H4 (cell line): ENCODE measurements around the gene COL5A1. TPM values are rescaled to one million over a fixed set of nuclear protein-coding genes. Genes with fewer than 3 reads are reported as not detected.

ENCODE experiments used
- DNase-seq: peaks from one replicate; pipeline ENCODE4 v3.0.0-alpha.2; 2015; ENCODE audit warnings: low spot score
- total RNA-seq: library from RNA; depleted of rRNA; stranded (reverse); fragments of >200 nt; shearing (Covaris generic); gene quantifications from 2 replicates; pipeline ENCODE4 v1.2.3, GENCODE V29; 2014; rRNA removed

COL5A1 gene
- total RNA-seq, 1 experiment from 2014 or later = 32.1 TPM

GRCh38 chr9:134891713-134892112 lies 250.1 kb downstream of the COL5A1 start:
- DNase-seq = no peak

- no peak for DNase-seq
Observed at GRCh38 chr9:134892221-134892620, 250.6 kb downstream of the COL5A1 start.

DNA sequence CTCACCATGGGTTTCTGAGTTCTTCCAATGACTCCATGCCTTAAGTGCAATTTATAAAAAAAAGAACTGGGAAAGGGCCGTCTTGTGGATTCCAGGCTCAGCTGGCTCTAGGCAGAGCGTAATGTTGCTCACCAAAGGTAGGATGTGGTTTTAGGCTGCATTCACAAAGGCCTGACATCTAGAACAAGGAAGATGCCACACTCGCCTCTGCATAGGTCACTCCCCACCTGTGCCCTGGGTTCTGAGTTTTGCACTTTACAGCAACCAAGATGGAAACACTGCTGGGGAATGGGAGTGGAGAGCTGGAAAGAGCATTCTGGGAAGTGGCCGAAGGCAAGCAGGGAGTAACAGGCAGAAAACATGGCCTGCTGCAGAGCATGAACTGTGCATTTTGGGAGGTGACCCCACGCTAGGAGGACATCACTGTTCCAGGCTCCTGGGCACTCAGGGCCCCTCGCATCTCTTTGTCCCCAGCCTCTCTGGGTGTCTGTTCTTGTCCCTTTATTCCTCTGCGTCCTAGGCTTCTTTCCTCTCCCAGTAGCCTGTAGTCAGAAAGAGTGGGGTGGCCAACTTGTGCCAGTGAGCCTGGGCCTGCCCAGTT lies 251.3 kb downstream of the COL5A1 start:
- DNase-seq = no peak

Other genes with a start within 250 kb of the COL5A1 start
- not detected in 2 replicates for gene FCN2, start 239.0 kb downstream of the COL5A1 start, total RNA-seq